ENCODE data around the gene NCBP2L.

- TF ChIP-seq POLR2A (IDR thresholded peaks at IDR 0.05; ENCODE audit: low read depth, low read length) (no peak), TAF1 (IDR thresholded peaks at IDR 0.05; ENCODE audit: low read depth, low read length) (no peak), POLR2AphosphoS5 (IDR thresholded peaks at IDR 0.05; ENCODE audit: low read depth, low read length) (no peak)
These were observed 1.6 kb upstream of the NCBP2L start, which contains the start of gene TSC22D3 for GRCh38 chrX:107775734-107776511.
